Measurements from ENCODE around the gene APLNR. TPM values are rescaled to one million over a fixed set of nuclear protein-coding genes. Genes with fewer than 3 reads are reported as not detected.
"Not testable (repeated sequence)": the region's sequence is repeated elsewhere in the genome, so short reads cannot be mapped to it uniquely, and the experiment has no call there.

The APLNR gene
- not detected for total RNA-seq
- total RNA-seq: 0 reads per million in 2 donors

GRCh38 chr11:57237204-57237681, at the start of gene APLNR:
Gene APLNR (minus strand): TSS chr11:57237250. CDS start chr11:57237004, 246 bp downstream.
- DNase-seq (no peak), ATAC-seq (no peak)
- Mint-ChIP-seq H3K27ac (peak within 1 kb of the TSS; percentile 29), H3K27me3 (peaks cover 91% of the 10 kb centered on the region), H3K4me1 (peaks cover 5% of the 10 kb centered on the region), H3K4me3 (no peak within 1 kb of the TSS), H3K36me3 (ENCODE audit: low read depth) (peaks cover 5% of the 10 kb centered on the region)
- H3K9me3 ChIP-seq (ENCODE audit: control insufficient read depth, low read length, poor library complexity, severe bottlenecking): no peaks in the 10 kb centered on the region

- no peaks in the 10 kb centered on the region for H3K4me1 Mint-ChIP-seq
- no peaks in the 10 kb centered on the region for H3K9me3 ChIP-seq (ENCODE audit: control insufficient read depth, low read length, poor library complexity, severe bottlenecking)
- H3K4me3 Mint-ChIP-seq: no peak overlapping the region
- H3K27ac Mint-ChIP-seq: no peak overlapping the region
- H3K27me3 Mint-ChIP-seq: peaks cover 19% of the 10 kb centered on the region
- DNase-seq (no peak), ATAC-seq (no peak)
- H3K36me3 Mint-ChIP-seq (ENCODE audit: low read depth): peaks cover 2% of the 10 kb centered on the region
These were observed 46.4 kb upstream of the APLNR start for GRCh38 chr11:57283231-57283990.

GRCh38 chr11:57281546-57281945, 44.5 kb upstream of the APLNR start:
- not testable (repeated sequence) for H3K36me3 Mint-ChIP-seq (ENCODE audit: low read depth); H3K9me3 ChIP-seq (ENCODE audit: control insufficient read depth, low read length, poor library complexity, severe bottlenecking); H3K4me1 Mint-ChIP-seq; DNase-seq; H3K4me3 Mint-ChIP-seq; ATAC-seq; H3K27ac Mint-ChIP-seq
- H3K27me3 Mint-ChIP-seq: peaks cover 28% of the 10 kb centered on the region

- ATAC-seq: no peak
- H3K9me3 ChIP-seq (ENCODE audit: control insufficient read depth, low read length, poor library complexity, severe bottlenecking): no peaks in the 10 kb centered on the region
- DNase-seq: no peak
- Mint-ChIP-seq H3K4me1 (peaks cover 4% of the 10 kb centered on the region), H3K27ac (no peak overlapping the region), H3K4me3 (no peak overlapping the region), H3K36me3 (ENCODE audit: low read depth) (peaks cover 5% of the 10 kb centered on the region), H3K27me3 (peaks cover 42% of the 10 kb centered on the region)
These were observed 42.1 kb upstream of the APLNR start for GRCh38 chr11:57279116-57279515.

- Mint-ChIP-seq H3K4me3 (no peak overlapping the region), H3K36me3 (ENCODE audit: low read depth) (peaks cover 5% of the 10 kb centered on the region), H3K4me1 (peaks cover 4% of the 10 kb centered on the region), H3K27ac (no peak overlapping the region), H3K27me3 (peaks cover 42% of the 10 kb centered on the region)
- no peaks in the 10 kb centered on the region for H3K9me3 ChIP-seq (ENCODE audit: control insufficient read depth, low read length, poor library complexity, severe bottlenecking)
- ATAC-seq (no peak), DNase-seq (no peak)
These were observed 41.7 kb upstream of the APLNR start for GRCh38 chr11:57278721-57279095.

GRCh38 chr11:57277845-57278720, 41.0 kb upstream of the APLNR start:
- H3K27ac Mint-ChIP-seq: no peak overlapping the region
- peaks cover 4% of the 10 kb centered on the region for H3K4me1 Mint-ChIP-seq
- peaks cover 42% of the 10 kb centered on the region for H3K27me3 Mint-ChIP-seq
- DNase-seq: no peak
- no peak overlapping the region for H3K4me3 Mint-ChIP-seq
- ATAC-seq: no peak
- H3K9me3 ChIP-seq (ENCODE audit: control insufficient read depth, low read length, poor library complexity, severe bottlenecking): no peaks in the 10 kb centered on the region
- peaks cover 5% of the 10 kb centered on the region for H3K36me3 Mint-ChIP-seq (ENCODE audit: low read depth)

- ATAC-seq: no peak
- Mint-ChIP-seq H3K4me3 (no peak overlapping the region), H3K4me1 (peaks cover 4% of the 10 kb centered on the region)
These were observed 40.1 kb upstream of the APLNR start for GRCh38 chr11:57276971-57277675.

GRCh38 chr11:57276169-57276970, 39.3 kb upstream of the APLNR start:
- Mint-ChIP-seq H3K27ac (no peak overlapping the region), H3K4me1 (peaks cover 4% of the 10 kb centered on the region), H3K36me3 (ENCODE audit: low read depth) (peaks cover 5% of the 10 kb centered on the region), H3K4me3 (no peak overlapping the region), H3K27me3 (peaks cover 44% of the 10 kb centered on the region)
- ATAC-seq (no peak), DNase-seq (no peak)
- no peaks in the 10 kb centered on the region for H3K9me3 ChIP-seq (ENCODE audit: control insufficient read depth, low read length, poor library complexity, severe bottlenecking)

More at GRCh38 chr11:57276971-57277675, 40.1 kb upstream of the APLNR start:
- DNase-seq: no peak
- no peaks in the 10 kb centered on the region for H3K9me3 ChIP-seq (ENCODE audit: control insufficient read depth, low read length, poor library complexity, severe bottlenecking)
- Mint-ChIP-seq H3K27me3 (peaks cover 42% of the 10 kb centered on the region), H3K27ac (no peak overlapping the region), H3K36me3 (ENCODE audit: low read depth) (peaks cover 5% of the 10 kb centered on the region)

- Mint-ChIP-seq H3K36me3 (ENCODE audit: low read depth) (peaks cover 5% of the 10 kb centered on the region), H3K27ac (no peak overlapping the region), H3K27me3 (peaks cover 47% of the 10 kb centered on the region), H3K4me3 (no peak overlapping the region), H3K4me1 (peaks cover 4% of the 10 kb centered on the region)
- ATAC-seq: no peak
- no peaks in the 10 kb centered on the region for H3K9me3 ChIP-seq (ENCODE audit: control insufficient read depth, low read length, poor library complexity, severe bottlenecking)
- no peak for DNase-seq
These were observed 38.5 kb upstream of the APLNR start for GRCh38 chr11:57275582-57275981.

GRCh38 chr11:57274904-57275498, 38.0 kb upstream of the APLNR start:
- peaks cover 47% of the 10 kb centered on the region for H3K27me3 Mint-ChIP-seq
- peaks cover 4% of the 10 kb centered on the region for H3K4me1 Mint-ChIP-seq
- H3K4me3 Mint-ChIP-seq: no peak overlapping the region
- no peaks in the 10 kb centered on the region for H3K9me3 ChIP-seq (ENCODE audit: control insufficient read depth, low read length, poor library complexity, severe bottlenecking)
- H3K27ac Mint-ChIP-seq: no peak overlapping the region
- no peak for DNase-seq
- peaks cover 5% of the 10 kb centered on the region for H3K36me3 Mint-ChIP-seq (ENCODE audit: low read depth)
- no peak for ATAC-seq

GRCh38 chr11:57273448-57274058, 36.5 kb upstream of the APLNR start:
- Mint-ChIP-seq H3K36me3 (ENCODE audit: low read depth) (peaks cover 5% of the 10 kb centered on the region), H3K4me3 (no peak overlapping the region), H3K4me1 (peaks cover 4% of the 10 kb centered on the region), H3K27ac (no peak overlapping the region), H3K27me3 (peaks cover 46% of the 10 kb centered on the region)
- no peak for ATAC-seq
- H3K9me3 ChIP-seq (ENCODE audit: control insufficient read depth, low read length, poor library complexity, severe bottlenecking): no peaks in the 10 kb centered on the region
- DNase-seq: no peak

- no peaks in the 10 kb centered on the region for H3K9me3 ChIP-seq (ENCODE audit: control insufficient read depth, low read length, poor library complexity, severe bottlenecking)
- ATAC-seq (no peak), DNase-seq (no peak)
- H3K4me3 Mint-ChIP-seq: no peak overlapping the region
- no peak overlapping the region for H3K27ac Mint-ChIP-seq
- H3K36me3 Mint-ChIP-seq (ENCODE audit: low read depth): no peaks in the 10 kb centered on the region
- no peaks in the 10 kb centered on the region for H3K4me1 Mint-ChIP-seq
- H3K27me3 Mint-ChIP-seq: peaks cover 16% of the 10 kb centered on the region
These were observed 32.5 kb upstream of the APLNR start for GRCh38 chr11:57269571-57270021.

Measured in T-helper 17 cell (primary cell).